Effector memory CD8-positive, alpha-beta T cell (primary cell): Measurements from ENCODE around the gene GRIK2.
"Not testable (repeated sequence)": the region's sequence is repeated elsewhere in the genome, so short reads cannot be mapped to it uniquely, and the experiment has no call there.

Experiments used
- ATAC-seq: fragments of 150-1000 bp; cut with Tn5 transposase; replicated peaks from 2 replicates; pipeline ENCODE4 v1.10.0; 2021; ENCODE audit warnings: mild to moderate bottlenecking, moderate library complexity
- DNase-seq, 3 experiments: peaks; one replicate each; pipeline ENCODE4 v3.0.0; 2021
- H3K27ac Mint-ChIP-seq, 2 donors: one replicate each; pipeline ENCODE4 v1.8.0; 2022; ENCODE audit warnings: mild to moderate bottlenecking in 2 of 2, mixed read lengths in 2 of 2, moderate library complexity in 2 of 2
- H3K27me3 Mint-ChIP-seq, 2 donors: one replicate each; pipeline ENCODE4 v1.8.0; 2022; ENCODE audit warnings: mixed read lengths in 2 of 2
- H3K36me3 Mint-ChIP-seq: one replicate; pipeline ENCODE4 v1.8.0; 2022; ENCODE audit warnings: mild to moderate bottlenecking, moderate library complexity, mixed read lengths; ENCODE audit not compliant: insufficient read depth
- H3K4me1 Mint-ChIP-seq, 2 donors: one replicate each; pipeline ENCODE4 v1.8.0; 2022; ENCODE audit warnings: low read depth in 2 of 2, mixed read lengths in 2 of 2
- H3K4me3 Mint-ChIP-seq, 2 donors: one replicate each; pipeline ENCODE4 v1.8.0; 2022; ENCODE audit warnings: mild to moderate bottlenecking in 2 of 2, mixed read lengths in 2 of 2, moderate library complexity in 2 of 2
- H3K9me3 Mint-ChIP-seq, 2 donors: one replicate each; pipeline ENCODE4 v1.8.0; 2022; ENCODE audit warnings: mixed read lengths in 2 of 2

Gene GRIK2

DNA sequence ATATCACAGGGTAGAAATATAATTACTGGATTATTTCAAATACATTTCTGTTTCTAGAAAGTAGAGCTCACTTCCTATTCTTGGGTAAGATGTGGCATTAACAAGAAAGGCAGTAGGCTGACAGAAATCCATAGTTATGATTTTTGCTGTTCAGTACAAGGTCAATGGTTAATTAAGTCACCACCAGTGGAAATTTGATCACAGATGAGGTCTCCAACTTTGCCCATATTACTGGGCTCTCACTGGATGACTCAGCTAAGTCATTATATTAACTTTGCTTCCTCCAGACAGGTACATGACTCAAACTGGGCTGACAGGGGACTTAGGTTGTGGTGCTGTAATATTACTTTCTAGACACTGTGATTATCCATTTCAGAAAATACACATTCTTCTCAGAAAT is 212.4 kb downstream of the GRIK2 start:
- Mint-ChIP-seq H3K4me1 (no peaks in the 10 kb centered on the region), H3K27me3 (no peaks in the 10 kb centered on the region), H3K27ac (no peak overlapping the region), H3K4me3 (no peak overlapping the region), H3K36me3 (no peaks in the 10 kb centered on the region), H3K9me3 (peaks cover 0 to 1% of the 10 kb centered on the region in 2 donors)
- DNase-seq: no peak
- ATAC-seq: no peak

DNA sequence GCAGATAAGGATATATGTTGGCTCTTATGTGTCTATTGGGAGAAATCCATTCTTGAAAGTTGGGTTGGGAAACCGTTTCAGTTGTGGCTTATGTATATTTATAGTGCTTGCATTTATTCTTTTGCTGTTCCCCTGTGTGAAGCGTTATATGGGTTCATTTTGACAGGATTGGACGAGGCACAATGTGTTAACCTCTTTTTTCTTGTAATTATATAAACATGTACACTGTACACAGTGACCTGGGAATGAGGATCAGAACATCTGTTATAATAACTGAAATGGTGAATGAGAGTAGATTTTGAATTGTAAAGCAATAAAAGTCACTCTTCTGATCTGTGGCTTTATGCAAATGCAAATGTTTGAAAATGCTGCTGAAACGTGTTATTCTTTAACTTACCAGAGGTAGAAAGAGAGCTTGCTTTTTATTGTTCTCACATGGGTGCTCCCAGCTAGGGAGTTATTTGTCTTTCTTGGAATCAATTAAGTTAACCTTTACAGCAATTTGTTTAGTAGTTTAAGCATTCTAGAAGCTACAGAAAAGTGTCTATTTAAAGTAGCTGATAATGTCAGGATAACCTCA is 213.7 kb downstream of the GRIK2 start:
- Mint-ChIP-seq H3K27me3 (no peaks in the 10 kb centered on the region), H3K4me1 (no peaks in the 10 kb centered on the region), H3K9me3 (peaks cover 0 to 1% of the 10 kb centered on the region in 2 donors), H3K4me3 (no peak overlapping the region), H3K36me3 (no peaks in the 10 kb centered on the region), H3K27ac (no peak overlapping the region)
- DNase-seq (no peak), ATAC-seq (no peak)

DNA sequence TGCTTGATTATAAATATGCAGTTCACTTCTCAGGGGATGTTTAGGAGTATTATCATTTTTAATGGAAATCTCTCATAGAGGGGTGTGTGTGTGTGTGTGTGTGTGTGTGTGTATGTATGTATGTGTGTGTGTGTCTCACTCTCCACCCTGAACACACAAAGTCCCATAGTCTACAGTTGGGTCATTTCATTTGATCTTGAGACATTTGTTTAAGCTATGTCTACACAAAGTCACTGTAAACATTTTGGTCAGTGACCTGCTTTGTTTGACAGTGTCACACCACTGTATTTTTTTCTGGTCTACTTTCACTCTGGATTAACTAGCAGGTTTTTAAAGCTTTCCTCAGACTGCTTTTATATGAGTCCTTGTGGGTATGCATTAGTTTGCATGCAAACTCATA is 215.2 kb downstream of the GRIK2 start:
- Mint-ChIP-seq H3K4me1 (no peaks in the 10 kb centered on the region), H3K4me3 (no peak overlapping the region), H3K9me3 (no peaks in the 10 kb centered on the region), H3K27me3 (no peaks in the 10 kb centered on the region), H3K27ac (no peak overlapping the region), H3K36me3 (no peaks in the 10 kb centered on the region)
- no peak for ATAC-seq
- DNase-seq: no peak

DNA sequence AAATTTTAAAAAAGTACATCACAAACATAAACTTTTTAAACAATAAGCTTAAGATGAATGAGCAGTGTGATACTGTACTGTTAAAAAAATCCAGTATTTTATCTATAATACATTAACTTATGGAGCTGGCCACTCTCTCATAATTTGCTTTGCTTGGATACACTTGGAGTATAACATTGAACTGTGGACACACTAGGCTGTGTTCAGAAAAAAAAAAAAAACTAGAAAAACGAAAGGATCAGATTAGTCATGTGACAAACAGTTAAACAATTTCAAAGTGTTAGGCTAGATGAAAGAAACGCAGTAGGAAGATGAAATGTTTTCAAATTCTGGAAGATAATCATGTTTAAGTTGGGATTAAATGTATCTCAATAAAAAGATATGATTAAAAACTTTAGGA is 220.0 kb downstream of the GRIK2 start:
- ATAC-seq: no peak
- no peak overlapping the region for H3K27ac Mint-ChIP-seq
- no peak for DNase-seq
- H3K4me1 Mint-ChIP-seq: no peaks in the 10 kb centered on the region
- no peak overlapping the region for H3K4me3 Mint-ChIP-seq
- H3K9me3 Mint-ChIP-seq: no peaks in the 10 kb centered on the region
- no peaks in the 10 kb centered on the region for H3K27me3 Mint-ChIP-seq
- no peaks in the 10 kb centered on the region for H3K36me3 Mint-ChIP-seq

DNA sequence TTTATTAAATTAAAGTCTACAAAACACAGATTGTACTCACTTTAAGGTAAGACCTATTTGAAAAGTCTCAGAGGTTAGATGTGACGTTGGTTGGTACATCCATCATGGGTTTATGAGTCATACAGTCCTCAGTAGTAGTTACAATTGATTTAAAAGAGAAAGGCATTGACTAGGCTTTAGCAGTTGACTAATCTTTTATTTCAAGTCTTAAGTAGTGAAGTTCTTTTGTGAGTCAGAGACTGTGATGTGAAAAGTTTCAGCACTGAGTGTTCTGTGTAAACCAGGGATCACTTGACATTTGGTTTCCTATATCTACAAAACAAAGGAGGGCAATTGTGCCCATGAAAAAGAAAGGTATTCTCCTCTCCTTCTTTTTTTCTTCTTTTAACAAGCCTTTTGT is 221.3 kb downstream of the GRIK2 start:
- ATAC-seq (no peak), DNase-seq (no peak)
- Mint-ChIP-seq H3K27ac (no peak overlapping the region), H3K27me3 (no peaks in the 10 kb centered on the region), H3K36me3 (no peaks in the 10 kb centered on the region), H3K9me3 (no peaks in the 10 kb centered on the region), H3K4me1 (no peaks in the 10 kb centered on the region), H3K4me3 (no peak overlapping the region)

DNA sequence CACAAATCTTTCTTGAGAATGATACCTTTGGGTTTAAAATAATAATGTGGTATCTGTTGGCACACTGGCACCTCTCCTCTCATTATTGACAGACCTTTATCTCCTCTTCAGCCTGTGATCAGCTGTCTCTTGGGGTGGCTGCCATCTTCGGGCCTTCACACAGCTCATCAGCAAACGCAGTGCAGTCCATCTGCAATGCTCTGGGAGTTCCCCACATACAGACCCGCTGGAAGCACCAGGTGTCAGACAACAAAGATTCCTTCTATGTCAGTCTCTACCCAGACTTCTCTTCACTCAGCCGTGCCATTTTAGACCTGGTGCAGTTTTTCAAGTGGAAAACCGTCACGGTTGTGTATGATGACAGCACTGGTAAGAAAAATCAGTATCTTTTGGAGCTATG is 232.8 kb downstream of the GRIK2 start:
- Mint-ChIP-seq H3K4me1 (no peaks in the 10 kb centered on the region), H3K36me3 (no peaks in the 10 kb centered on the region), H3K27ac (no peak overlapping the region), H3K9me3 (no peaks in the 10 kb centered on the region), H3K4me3 (no peak overlapping the region), H3K27me3 (no peaks in the 10 kb centered on the region)
- ATAC-seq (no peak), DNase-seq (no peak)

DNA sequence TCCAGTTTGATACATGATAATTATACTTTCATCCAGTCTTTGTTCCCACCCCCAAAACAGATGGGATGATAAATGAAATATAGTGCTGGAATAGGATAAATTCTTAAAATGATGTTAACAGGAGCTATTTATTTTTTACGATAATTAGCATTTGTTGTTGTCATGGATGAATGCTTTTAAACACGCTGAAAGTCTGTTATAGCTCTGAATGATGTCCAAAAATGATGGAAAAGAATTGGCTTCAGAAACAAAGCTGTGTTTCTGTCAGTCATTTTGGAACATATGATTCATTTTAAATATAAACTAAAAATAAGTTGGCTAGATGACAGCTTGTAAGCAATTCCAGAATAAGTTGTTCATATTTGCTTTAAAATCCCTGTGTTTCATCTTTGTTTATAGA is 237.4 kb downstream of the GRIK2 start:
- H3K27me3 Mint-ChIP-seq: no peaks in the 10 kb centered on the region
- peaks cover 3 to 6% of the 10 kb centered on the region in 2 donors for H3K9me3 Mint-ChIP-seq
- H3K36me3 Mint-ChIP-seq: no peaks in the 10 kb centered on the region
- ATAC-seq (no peak), DNase-seq (no peak)
- no peak overlapping the region for H3K27ac Mint-ChIP-seq
- H3K4me1 Mint-ChIP-seq: no peaks in the 10 kb centered on the region
- no peak overlapping the region for H3K4me3 Mint-ChIP-seq

DNA sequence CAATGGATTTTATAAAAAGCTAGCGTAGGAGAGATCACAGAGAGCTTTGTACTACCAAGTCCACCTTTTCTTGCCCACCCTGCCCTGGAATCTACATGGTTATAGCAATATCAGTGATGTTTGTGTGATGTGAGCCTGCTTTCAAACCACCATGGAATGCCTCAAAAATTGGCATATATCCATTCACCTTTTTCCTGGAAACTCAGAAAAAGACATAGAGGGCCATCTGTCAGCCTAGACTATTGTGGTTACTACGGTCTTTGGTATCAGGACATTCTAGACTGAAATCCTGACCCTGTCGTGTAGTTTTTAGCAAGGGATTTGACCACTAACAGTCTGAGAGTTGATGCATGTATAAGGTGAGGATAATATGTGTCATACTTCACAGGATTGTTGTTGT is 239.6 kb downstream of the GRIK2 start:
- ATAC-seq (no peak), DNase-seq (no peak)
- no peak overlapping the region for H3K27ac Mint-ChIP-seq
- H3K9me3 Mint-ChIP-seq: peaks cover 5 to 16% of the 10 kb centered on the region in 2 donors
- no peak overlapping the region for H3K4me3 Mint-ChIP-seq
- H3K4me1 Mint-ChIP-seq: no peaks in the 10 kb centered on the region
- H3K36me3 Mint-ChIP-seq: no peaks in the 10 kb centered on the region
- H3K27me3 Mint-ChIP-seq: no peaks in the 10 kb centered on the region

DNA sequence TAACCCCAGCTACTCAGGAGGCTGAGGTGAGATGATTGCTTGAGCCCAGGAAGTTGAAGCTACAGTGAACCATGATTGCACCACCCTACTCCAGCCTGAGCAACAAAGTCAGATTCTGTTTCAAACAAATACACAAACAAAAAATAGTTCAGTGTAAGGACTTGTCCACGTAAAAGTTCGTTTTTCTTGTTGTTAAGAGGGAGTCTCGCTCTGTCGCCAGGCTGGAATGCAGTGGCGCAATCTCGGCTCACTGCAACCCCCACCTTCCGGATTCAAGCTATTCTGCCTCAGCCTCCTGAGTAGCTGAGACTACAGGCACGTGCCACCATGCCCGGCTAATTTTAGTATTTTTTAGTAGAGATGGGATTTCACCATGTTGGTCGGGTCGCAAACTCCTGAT is 245.4 kb downstream of the GRIK2 start:
- not testable (repeated sequence) for DNase-seq, H3K9me3 Mint-ChIP-seq, H3K27ac Mint-ChIP-seq, H3K4me1 Mint-ChIP-seq, ATAC-seq, H3K27me3 Mint-ChIP-seq, H3K4me3 Mint-ChIP-seq, H3K36me3 Mint-ChIP-seq

DNA sequence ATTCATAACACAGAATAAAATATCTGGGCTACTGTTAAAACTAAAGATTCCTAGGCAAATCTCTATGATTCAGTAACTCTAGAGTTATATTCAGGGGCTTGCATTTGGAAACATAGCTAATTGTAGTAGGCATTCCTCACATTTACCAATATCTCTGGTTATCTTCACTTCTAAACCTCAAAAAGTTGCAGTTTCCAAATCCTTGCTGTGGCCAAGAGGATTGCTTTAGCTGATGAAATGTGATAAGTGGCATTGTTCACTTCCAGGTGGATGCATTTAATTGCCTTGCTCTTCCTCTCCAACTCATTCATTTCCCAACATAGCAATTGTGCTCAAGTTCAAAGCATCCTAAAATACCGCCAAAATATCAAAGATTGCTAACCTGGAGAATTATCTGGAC is 246.6 kb downstream of the GRIK2 start:
- Mint-ChIP-seq H3K27me3 (no peaks in the 10 kb centered on the region), H3K9me3 (peaks cover 1 to 10% of the 10 kb centered on the region in 2 donors), H3K27ac (no peak overlapping the region), H3K36me3 (no peaks in the 10 kb centered on the region), H3K4me3 (no peak overlapping the region), H3K4me1 (no peaks in the 10 kb centered on the region)
- DNase-seq: no peak
- no peak for ATAC-seq

DNA sequence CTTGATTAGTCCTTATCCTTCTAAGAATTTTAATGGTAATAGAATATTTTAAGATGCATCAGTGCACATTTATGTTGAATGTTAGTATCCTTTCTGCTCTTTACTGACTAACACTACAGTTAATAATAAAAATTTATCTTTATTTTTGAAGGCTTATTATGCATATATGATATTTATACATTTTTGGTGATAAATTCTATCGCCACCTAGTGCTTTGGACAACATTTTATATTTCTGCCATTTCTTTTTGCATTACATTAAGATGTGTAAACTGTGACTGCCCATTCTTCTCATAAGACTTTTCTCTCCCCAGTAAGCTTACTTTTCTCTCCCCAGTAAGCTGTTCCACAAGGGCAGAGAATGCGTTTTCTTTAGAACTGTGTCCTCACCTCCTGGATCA is 252.3 kb downstream of the GRIK2 start:
- ATAC-seq: no peak
- H3K9me3 Mint-ChIP-seq: no peaks in the 10 kb centered on the region
- no peaks in the 10 kb centered on the region for H3K36me3 Mint-ChIP-seq
- no peak overlapping the region for H3K4me3 Mint-ChIP-seq
- no peak overlapping the region for H3K27ac Mint-ChIP-seq
- H3K27me3 Mint-ChIP-seq: no peaks in the 10 kb centered on the region
- DNase-seq: no peak
- H3K4me1 Mint-ChIP-seq: no peaks in the 10 kb centered on the region

DNA sequence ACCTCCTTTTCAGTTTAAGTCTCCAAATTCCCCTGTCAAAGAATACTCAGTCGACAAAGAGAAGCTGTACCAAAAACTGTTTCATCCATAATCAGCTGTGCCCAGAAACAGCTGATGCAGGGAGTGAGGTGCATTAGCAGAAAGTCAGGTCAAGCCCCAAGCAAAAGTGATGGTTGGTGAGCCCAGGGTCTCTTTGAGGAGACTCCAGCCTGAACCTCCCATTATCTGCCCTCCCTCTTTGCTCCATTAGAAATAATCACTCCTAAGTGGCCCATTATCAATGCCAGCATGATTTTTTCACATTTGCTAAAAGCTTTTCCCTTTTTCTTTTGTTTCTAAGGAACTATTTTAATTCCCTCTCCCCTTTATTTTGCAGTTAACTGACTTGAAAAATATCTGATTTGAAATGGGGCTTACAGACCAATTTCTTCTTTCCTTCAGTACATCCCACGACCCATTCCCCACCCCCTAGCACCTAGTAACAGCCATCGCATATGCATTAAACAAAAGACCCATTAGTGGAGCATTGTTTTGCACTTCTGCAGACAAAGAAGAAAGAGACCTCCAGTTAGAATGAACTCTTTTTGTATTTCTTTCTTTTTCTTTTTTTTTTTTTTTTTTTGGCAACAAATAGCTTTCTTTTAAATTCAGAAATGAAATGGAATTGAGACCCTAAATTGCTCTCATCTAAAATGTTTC is 257.0 kb downstream of the GRIK2 start:
- DNase-seq: no peak
- H3K9me3 Mint-ChIP-seq: peaks cover 0 to 1% of the 10 kb centered on the region in 2 donors
- no peaks in the 10 kb centered on the region for H3K4me1 Mint-ChIP-seq
- no peak overlapping the region for H3K27ac Mint-ChIP-seq
- H3K36me3 Mint-ChIP-seq: no peaks in the 10 kb centered on the region
- H3K4me3 Mint-ChIP-seq: no peak overlapping the region
- ATAC-seq: no peak
- no peaks in the 10 kb centered on the region for H3K27me3 Mint-ChIP-seq

DNA sequence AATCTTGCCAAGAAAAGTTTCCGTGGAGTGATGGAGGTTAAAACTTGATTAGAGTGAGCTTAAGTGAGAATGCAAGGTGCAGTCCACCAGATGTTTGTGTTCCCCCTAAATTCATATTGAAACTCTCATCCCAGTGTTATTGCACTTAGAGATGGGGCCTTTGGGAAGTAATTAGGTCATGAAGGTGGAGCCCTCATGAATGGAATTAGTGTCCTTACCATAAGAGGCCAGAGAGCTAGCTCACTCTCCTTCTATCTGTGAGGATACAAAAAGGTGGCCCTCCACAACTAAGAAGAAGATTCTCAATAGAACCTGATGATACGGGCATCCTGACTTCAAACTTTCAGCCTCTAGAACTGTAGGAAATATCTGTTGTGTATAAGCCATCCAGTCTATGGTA is 258.6 kb downstream of the GRIK2 start:
- H3K4me3 Mint-ChIP-seq: no peak overlapping the region

DNA sequence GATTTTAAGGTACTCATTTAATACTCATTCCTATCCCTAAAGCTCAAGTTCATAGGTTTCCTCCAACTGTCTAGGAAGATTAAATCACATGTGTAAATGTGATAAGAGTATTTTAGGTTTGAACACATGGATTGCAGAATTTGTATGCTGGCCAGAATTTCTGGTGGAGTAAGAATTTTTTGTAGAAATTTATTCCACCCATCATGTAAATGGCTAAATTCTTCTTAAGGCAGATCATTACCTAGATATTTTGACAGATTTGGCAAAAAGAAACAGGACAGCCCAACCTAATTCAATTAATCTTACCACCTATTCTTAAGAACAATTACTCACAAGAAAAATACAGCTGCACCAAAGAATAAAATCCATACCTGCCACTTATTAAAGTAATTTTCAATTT is 261.6 kb downstream of the GRIK2 start:
- peaks cover 0 to 1% of the 10 kb centered on the region in 2 donors for H3K9me3 Mint-ChIP-seq
- DNase-seq (no peak), ATAC-seq (no peak)
- H3K36me3 Mint-ChIP-seq: no peaks in the 10 kb centered on the region
- no peaks in the 10 kb centered on the region for H3K4me1 Mint-ChIP-seq
- no peak overlapping the region for H3K27ac Mint-ChIP-seq
- no peak overlapping the region for H3K4me3 Mint-ChIP-seq
- H3K27me3 Mint-ChIP-seq: no peaks in the 10 kb centered on the region

More for the DNA sequence above, 258.6 kb downstream of the GRIK2 start:
- Mint-ChIP-seq H3K36me3 (no peaks in the 10 kb centered on the region), H3K4me1 (no peaks in the 10 kb centered on the region), H3K27ac (no peak overlapping the region), H3K9me3 (peaks cover 0 to 1% of the 10 kb centered on the region in 2 donors), H3K27me3 (no peaks in the 10 kb centered on the region)
- ATAC-seq (no peak), DNase-seq (no peak)
